Neural cell (in vitro differentiated cells): Measurements from ENCODE around the gene TRMT44.

Experiments used
- CTCF ChIP-seq: fragments of 450-650 bp; IDR thresholded peaks from 2 replicates; pipeline ENCODE4 v1.5.1; 2014; ENCODE audit warnings: antibody characterized with exemption, mild to moderate bottlenecking, moderate library complexity; ENCODE audit not compliant: poor library complexity, severe bottlenecking
- EP300 ChIP-seq: fragments of 450-650 bp; conservative IDR thresholded peaks from 2 replicates; pipeline ENCODE4 v1.6.1; 2014; ENCODE audit warnings: antibody characterized with exemption, mild to moderate bottlenecking, moderate library complexity; ENCODE audit not compliant: poor library complexity, severe bottlenecking
- EZH2 ChIP-seq: fragments of 200-600, 300-800 bp; shearing (Covaris generic), sonication (generic); IDR thresholded peaks from 2 replicates; pipeline ENCODE4 v1.6.1; 2014; ENCODE audit warnings: antibody characterized with exemption, low read length, borderline replicate concordance, mild to moderate bottlenecking; ENCODE audit not compliant: insufficient read depth, poor library complexity, severe bottlenecking
- MXI1 ChIP-seq: fragments of 450-650 bp; conservative IDR thresholded peaks from 2 replicates; pipeline ENCODE4 v1.6.1; 2014; ENCODE audit warnings: antibody characterized with exemption, mild to moderate bottlenecking; ENCODE audit not compliant: poor library complexity, severe bottlenecking
- POLR2AphosphoS5 ChIP-seq: IDR thresholded peaks from 2 replicates; pipeline ENCODE4 v1.6.1; 2012
- RAD21 ChIP-seq: fragments of 450-650 bp; conservative IDR thresholded peaks from 2 replicates; pipeline ENCODE4 v1.6.1; 2014; ENCODE audit warnings: antibody characterized with exemption, mild to moderate bottlenecking, moderate library complexity
- REST ChIP-seq: IDR thresholded peaks from 2 replicates; pipeline ENCODE4 v1.6.1; 2012; ENCODE audit warnings: borderline replicate concordance
- SMC3 ChIP-seq: fragments of 450-650 bp; conservative IDR thresholded peaks from 2 replicates; pipeline ENCODE4 v1.6.1; 2014; ENCODE audit warnings: antibody characterized with exemption, mild to moderate bottlenecking, moderate library complexity; ENCODE audit not compliant: poor library complexity
- TAF1 ChIP-seq: IDR thresholded peaks from 2 replicates; pipeline ENCODE4 v1.6.1; 2012; ENCODE audit warnings: low read depth

GRCh38 chr4:8493484-8493883 is 52.9 kb downstream of the TRMT44 start:
- TF ChIP-seq CTCF (no peak), SMC3 (no peak), POLR2AphosphoS5 (no peak), EZH2 (no peak), TAF1 (no peak), RAD21 (no peak), REST (no peak), EP300 (no peak), MXI1 (no peak)
